Measurements from ENCODE around the gene PTPRE.

The PTPRE gene

DNA sequence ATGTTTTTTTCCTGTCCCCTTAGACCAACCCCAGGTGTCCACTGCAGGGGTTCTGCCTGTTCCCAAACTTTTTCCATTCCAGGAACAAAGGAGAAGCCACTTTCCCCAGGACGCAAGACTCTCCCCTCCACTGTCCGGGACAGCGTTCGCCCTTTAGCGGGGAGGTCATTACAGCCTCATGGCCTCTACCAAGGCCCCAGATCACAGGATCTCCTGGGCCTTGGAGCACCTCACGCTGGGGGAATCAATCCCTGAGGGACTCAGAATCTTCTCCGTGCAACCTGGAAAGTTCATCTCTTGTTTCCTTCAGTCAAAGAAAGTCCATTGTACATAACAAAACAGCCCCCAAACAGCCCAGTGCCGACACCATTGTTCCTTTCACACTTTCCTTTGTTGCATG, 178.1 kb downstream of the PTPRE start:
- TF ChIP-seq MYC (IDR thresholded peaks at IDR 0.05; ENCODE audit: low read depth, low read length) (no peak), CTCF (IDR thresholded peaks at IDR 0.05; ENCODE audit: low read depth, low read length) (no peak)
- DNase-seq (ENCODE audit: low read depth) = no peak

DNA sequence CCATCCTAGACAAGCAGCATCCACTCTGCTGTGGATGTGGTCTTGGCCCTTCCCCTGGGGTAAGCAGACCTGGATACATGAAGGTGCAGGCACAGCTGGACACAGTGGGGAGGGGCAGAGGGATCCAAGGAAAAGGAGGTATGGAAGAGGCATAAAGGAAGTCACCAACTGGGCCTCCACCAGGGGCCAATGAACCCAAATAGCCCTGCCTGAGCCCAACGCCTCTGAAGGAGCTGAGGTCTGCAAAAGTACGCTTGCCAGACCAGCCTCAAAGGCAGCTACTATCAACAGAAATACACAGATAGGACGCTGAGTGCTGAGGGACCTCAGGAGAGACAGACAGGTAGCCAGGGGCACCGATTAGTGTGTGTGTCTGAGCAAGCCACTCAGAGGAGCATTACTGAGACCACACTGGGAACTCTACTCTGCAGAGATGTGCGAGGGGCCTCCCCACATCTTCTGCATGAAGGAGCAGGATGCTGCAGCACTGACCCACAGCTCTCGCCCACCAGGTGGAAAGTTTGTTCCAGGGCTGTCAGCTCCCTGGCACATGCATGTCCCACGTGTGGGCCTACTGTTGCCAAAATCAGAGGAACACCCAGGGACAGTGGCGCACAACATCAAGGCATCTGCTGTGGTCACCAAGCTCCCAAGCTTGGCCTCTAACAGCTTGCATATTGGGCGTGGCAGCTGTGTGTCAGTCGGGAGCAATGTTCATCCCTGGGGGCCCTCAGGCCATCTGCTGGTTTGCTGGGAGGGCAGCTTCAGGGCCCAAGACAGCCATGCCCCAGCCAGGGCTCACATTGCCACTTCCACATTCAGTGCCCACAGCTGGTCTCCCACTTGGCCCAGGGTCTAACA, 179.3 kb downstream of the PTPRE start:
- DNase-seq (ENCODE audit: low read depth) = peak; percentile 47
- TF ChIP-seq MAX (IDR thresholded peaks at IDR 0.05; ENCODE audit: low read depth, low read length) (no peak), MYC (IDR thresholded peaks at IDR 0.05; ENCODE audit: low read depth, low read length) (no peak), CTCF (IDR thresholded peaks at IDR 0.05; ENCODE audit: low read depth, low read length) (no peak), POLR2A (IDR thresholded peaks at IDR 0.05; ENCODE audit: extremely low read depth, insufficient read length) (peak; percentile 6)
- no peak overlapping the region for H3K4me3 ChIP-seq (ENCODE audit: low read depth, low read length)

More for the DNA sequence above, 178.1 kb downstream of the PTPRE start:
- H3K4me3 ChIP-seq (ENCODE audit: low read depth, low read length) = no peak overlapping the region

DNA sequence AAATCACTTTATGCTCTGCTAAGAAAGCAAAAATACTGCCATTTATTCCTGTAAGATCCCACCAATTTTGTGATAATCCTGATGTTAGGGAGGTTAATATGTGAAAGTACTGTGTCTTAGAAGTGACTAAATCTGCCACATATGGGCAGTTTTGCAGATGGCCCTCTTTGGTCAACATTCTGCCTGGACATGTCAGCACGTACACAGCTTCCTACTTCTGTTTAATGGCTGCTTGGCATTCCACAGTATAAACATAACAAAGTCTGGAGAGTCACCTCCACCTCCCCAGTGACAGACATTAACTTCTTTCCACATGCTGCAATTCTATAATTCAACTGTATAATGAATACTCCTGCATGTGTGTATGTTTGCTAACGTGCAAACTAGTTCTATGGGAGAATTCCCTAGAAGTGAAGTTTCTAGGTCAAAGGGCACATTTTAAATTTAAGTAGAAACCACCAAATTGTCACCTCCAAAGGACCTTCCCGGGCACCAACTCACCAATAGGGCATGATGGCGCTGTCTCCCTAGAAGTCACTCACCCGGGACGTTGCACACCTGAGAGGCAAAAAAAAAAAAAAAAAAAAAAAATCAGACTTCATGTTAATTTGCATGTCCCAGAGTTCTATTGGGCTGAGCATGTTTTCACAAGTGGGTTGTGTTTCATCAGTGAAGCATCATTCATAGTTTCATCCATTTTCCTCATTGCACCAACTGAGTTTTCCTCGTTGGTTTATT, 180.4 kb downstream of the PTPRE start:
- no peak overlapping the region for H3K4me3 ChIP-seq (ENCODE audit: low read depth, low read length)
- no peak for TF ChIP-seq MYC (IDR thresholded peaks at IDR 0.05; ENCODE audit: low read depth, low read length)
- TF ChIP-seq POLR2A (IDR thresholded peaks at IDR 0.05; ENCODE audit: extremely low read depth, insufficient read length) = no peak
- TF ChIP-seq MAX (IDR thresholded peaks at IDR 0.05; ENCODE audit: low read depth, low read length) = no peak
- no peak for TF ChIP-seq CTCF (IDR thresholded peaks at IDR 0.05; ENCODE audit: low read depth, low read length)
- DNase-seq (ENCODE audit: low read depth) = no peak

DNA sequence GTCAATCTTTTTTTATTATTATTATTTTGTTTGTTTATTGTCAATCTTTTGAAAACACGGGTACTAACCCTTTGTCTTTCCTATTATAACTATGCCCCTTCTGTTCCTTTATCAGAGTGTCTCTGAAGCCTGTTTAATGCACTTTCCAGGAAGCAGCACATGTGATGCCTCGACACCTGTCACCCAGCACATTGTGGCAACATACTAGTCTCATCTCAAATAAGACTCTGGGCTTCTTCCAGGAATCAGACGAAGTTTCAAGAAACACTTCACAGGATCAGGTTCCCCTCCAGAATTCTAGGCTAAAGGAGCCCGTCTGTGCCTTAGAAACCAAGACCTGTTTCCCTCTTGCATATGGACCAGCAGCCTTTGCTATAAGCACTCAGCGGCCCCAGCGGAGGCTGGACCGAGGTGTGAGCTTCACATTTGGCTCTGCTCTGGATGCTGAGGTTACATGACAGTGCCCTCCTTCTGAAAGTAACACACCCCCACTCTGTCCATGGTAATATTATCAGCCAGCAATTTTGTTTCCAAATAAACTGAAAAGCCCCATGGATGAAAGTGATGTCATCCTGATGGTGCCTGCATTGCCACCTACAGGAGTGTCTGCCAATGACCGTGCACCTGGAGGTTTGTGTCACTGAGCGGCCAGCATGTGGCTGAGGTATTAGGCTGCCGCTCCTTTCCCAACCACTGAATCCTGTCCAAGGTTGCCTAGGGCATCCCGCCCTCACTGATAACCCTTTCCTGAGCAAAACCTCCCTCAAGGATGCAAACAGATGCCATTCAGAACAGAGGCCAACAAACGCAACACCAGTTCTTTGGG, 181.2 kb downstream of the PTPRE start:
- no peak overlapping the region for H3K4me3 ChIP-seq (ENCODE audit: low read depth, low read length)
- no peak for TF ChIP-seq MYC (IDR thresholded peaks at IDR 0.05; ENCODE audit: low read depth, low read length)
- TF ChIP-seq CTCF (IDR thresholded peaks at IDR 0.05; ENCODE audit: low read depth, low read length) = peak; percentile 44
- TF ChIP-seq MAX (IDR thresholded peaks at IDR 0.05; ENCODE audit: low read depth, low read length) = no peak
- no peak for TF ChIP-seq POLR2A (IDR thresholded peaks at IDR 0.05; ENCODE audit: extremely low read depth, insufficient read length)
- DNase-seq (ENCODE audit: low read depth) = no peak

- TF ChIP-seq MAX (IDR thresholded peaks at IDR 0.05; ENCODE audit: low read depth, low read length) = no peak
- no peak for TF ChIP-seq POLR2A (IDR thresholded peaks at IDR 0.05; ENCODE audit: extremely low read depth, insufficient read length)
- no peak for TF ChIP-seq MYC (IDR thresholded peaks at IDR 0.05; ENCODE audit: low read depth, low read length)
- TF ChIP-seq CTCF (IDR thresholded peaks at IDR 0.05; ENCODE audit: low read depth, low read length) = no peak
- no peak for DNase-seq (ENCODE audit: low read depth)
- H3K4me3 ChIP-seq (ENCODE audit: low read depth, low read length) = no peak overlapping the region
These were observed 184.8 kb downstream of the PTPRE start for GRCh38 chr10:128091636-128092210.
